B cell (primary cell): ENCODE results near the gene NKX1-1. TPM values are rescaled to one million over a fixed set of nuclear protein-coding genes. Genes with fewer than 3 reads are reported as not detected.

Source experiments
- ATAC-seq: fragments of 200-7000 bp; cut with Tn5 transposase; one replicate; pipeline ENCODE4 v1.10.0; 2021; ENCODE audit warnings: low read depth, mild to moderate bottlenecking, moderate number of reproducible peaks, moderate library complexity
- CTCF ChIA-PET: fragments of 350-600 bp; sonication (Branson Sonifier 250); formaldehyde crosslinking; loops from one replicate; lab custom pipeline; 2021; ENCODE audit warnings: antibody characterized with exemption, inconsistent platforms; lab: Charles Lee
- POLR2A ChIA-PET: fragments of 350-600 bp; sonication (Branson Sonifier 250); formaldehyde crosslinking; loops from one replicate; lab custom pipeline; 2021; ENCODE audit warnings: antibody characterized with exemption; lab: Charles Lee
- DNase-seq: peaks from one replicate; pipeline ENCODE4 v3.0.0; 2013
- H2AFZ ChIP-seq: 2 replicates; pipeline ENCODE4 v1.6.1; 2012; ENCODE audit warnings: mild to moderate bottlenecking, low read depth, low read length; ENCODE audit not compliant: insufficient read depth, poor library complexity, severe bottlenecking
- H3K27ac ChIP-seq, 2 donors: 1 replicate in 1 of 2; 2 replicates in 1 of 2; pipeline ENCODE4 v1.5.1; 2012 to 2013; ENCODE audit warnings: low read length in 2 of 2, mild to moderate bottlenecking in 2 of 2, moderate library complexity in 1 of 2
- H3K27me3 ChIP-seq, 4 experiments: fragments of 200-600 bp in 1 of 4; sonication (generic) in 1 of 4; replicated peaks in 1 of 4; 1 replicate in 2 of 4; 2 replicates in 2 of 4; pipeline versions ENCODE4 v1.6.1 to v1.7.0; 2013 to 2016; ENCODE audit warnings: low read length in 3 of 4, mild to moderate bottlenecking in 2 of 4, mixed read lengths in 1 of 4, moderate library complexity in 1 of 4; ENCODE audit not compliant: insufficient read depth in 4 of 4, control insufficient read depth in 3 of 4; ENCODE audit errors: control extremely low read depth in 1 of 4
- H3K36me3 ChIP-seq, 2 experiments: replicated peaks in 1 of 2; 1 replicate in 1 of 2; 2 replicates in 1 of 2; pipeline versions ENCODE4 v1.6.1 to v1.7.1; 2013; ENCODE audit warnings: low read length in 1 of 2; ENCODE audit not compliant: insufficient read depth in 2 of 2, control insufficient read depth in 1 of 2; ENCODE audit errors: control extremely low read depth in 1 of 2, extremely low read depth in 1 of 2
- H3K4me1 ChIP-seq, 2 donors: fragments of 200-600 bp in 1 of 2; sonication (generic) in 1 of 2; 1 replicate in 1 of 2; 2 replicates in 1 of 2; pipeline versions ENCODE4 v1.5.1 to v1.6.1; 2013 to 2017; ENCODE audit warnings: low read length in 2 of 2; ENCODE audit not compliant: control insufficient read depth in 2 of 2, insufficient read depth in 2 of 2
- H3K4me2 ChIP-seq: replicated peaks from 2 replicates; pipeline ENCODE3; 2012; ENCODE audit warnings: mild to moderate bottlenecking, low read depth, low read length; ENCODE audit not compliant: poor library complexity, severe bottlenecking
- H3K4me3 ChIP-seq, 5 experiments: fragments of 200-600 bp in 1 of 5; sonication (generic) in 1 of 5; 1 replicate in 3 of 5; 2 replicates in 2 of 5; pipeline versions ENCODE4 v1.5.1 to v1.7.0; 2011 to 2016; ENCODE audit warnings: low read length in 4 of 5, mild to moderate bottlenecking in 4 of 5, low read depth in 2 of 5, control low read depth in 1 of 5, moderate library complexity in 1 of 5; ENCODE audit not compliant: insufficient read depth in 1 of 5; ENCODE audit errors: control extremely low read depth in 1 of 5, extremely low read depth in 1 of 5
- H3K79me2 ChIP-seq: fragments of 200-600 bp; sonication (generic); one replicate; pipeline ENCODE4 v1.6.0; 2016; ENCODE audit warnings: low read length; ENCODE audit not compliant: control insufficient read depth, insufficient read depth
- H3K9ac ChIP-seq: fragments of 200-600 bp; sonication (generic); 2 replicates; pipeline ENCODE4 v1.6.1; 2017; ENCODE audit warnings: mild to moderate bottlenecking, low read length, moderate library complexity
- H3K9me3 ChIP-seq, 3 donors: one replicate each; pipeline versions ENCODE4 v1.6.1 to v1.7.1; 2013; ENCODE audit warnings: low read length in 2 of 3; ENCODE audit not compliant: control insufficient read depth in 2 of 3, insufficient read depth in 1 of 3; ENCODE audit errors: control extremely low read depth in 1 of 3
- H4K20me1 ChIP-seq: 2 replicates; pipeline ENCODE4 v1.6.0; 2012; ENCODE audit warnings: mild to moderate bottlenecking, low read length; ENCODE audit not compliant: insufficient read depth, control insufficient read depth, poor library complexity, severe bottlenecking
- H3K27ac Mint-ChIP-seq: one replicate; pipeline ENCODE4 v1.8.0; 2021; ENCODE audit warnings: mixed read lengths
- H3K27me3 Mint-ChIP-seq: one replicate; pipeline ENCODE4 v1.8.0; 2021; ENCODE audit warnings: mixed read lengths
- H3K4me1 Mint-ChIP-seq: one replicate; pipeline ENCODE4 v1.8.0; 2021; ENCODE audit warnings: mixed read lengths
- H3K4me3 Mint-ChIP-seq: one replicate; pipeline ENCODE4 v1.8.0; 2021; ENCODE audit warnings: mixed read lengths
- H3K9me3 Mint-ChIP-seq: one replicate; pipeline ENCODE4 v1.8.0; 2022; ENCODE audit warnings: mixed read lengths; ENCODE audit not compliant: insufficient read depth
- CTCF ChIP-seq: fragments of 200-600 bp; IDR thresholded peaks from one replicate; pipeline ENCODE4 v1.8.0; 2022; ENCODE audit warnings: antibody characterized with exemption, mild to moderate bottlenecking
- EZH2 ChIP-seq: IDR thresholded peaks from 2 replicates; pipeline ENCODE4 v1.6.1; 2012; ENCODE audit warnings: borderline replicate concordance, low read depth, mild to moderate bottlenecking, moderate library complexity, low read length; ENCODE audit not compliant: insufficient read depth, poor library complexity, severe bottlenecking
- WGBS: methylation state at CpG from one replicate; pipeline ENCODE4 v1.1.5; 2013; ENCODE audit warnings: missing lambda C conversion rate; ENCODE audit not compliant: insufficient coverage; 5-methylcytosine and 5-hydroxymethylcytosine counted together
- intact Hi-C: fragments of 100-400 bp; cut with micrococcal nuclease; formaldehyde crosslinking; loops from one replicate; pipeline ENCODE4 v1.10.0; 2022
- polyA plus RNA-seq: library from polyadenylated mRNA; depleted of rRNA; stranded (reverse); fragments of >200 nt; gene quantifications from 2 replicates; pipeline ENCODE4 v1.2.3, GENCODE V29; 2012
- total RNA-seq, 2 donors: library from RNA; stranded (reverse); fragments of 120-200 nt in 1 of 2; gene quantifications; 1 replicate in 1 of 2; 2 replicates in 1 of 2; pipeline versions ENCODE4 v1.2.3 to v1.2.4, GENCODE V29; 2013 to 2022

Gene NKX1-1
- total and polyA plus RNA-seq, 2 donors (not counting 1 experiment from before 2014, with no cell fraction given) = not detected

GRCh38 chr4:1411436-1412375, 5.5 kb upstream of the NKX1-1 start:
- no peaks in the 10 kb centered on the region for H4K20me1 ChIP-seq
- H3K36me3 ChIP-seq = no peaks in the 10 kb centered on the region
- H3K27ac ChIP-seq = no peak overlapping the region
- ChIA-PET CTCF (no interaction called here), POLR2A (no interaction called here)
- H3K79me2 ChIP-seq = no peaks in the 10 kb centered on the region
- H3K9me3 ChIP-seq = peaks cover 0 to 70% (median 0%) of the 10 kb centered on the region in 3 donors
- intact Hi-C loops = no loop called here
- no peak for DNase-seq
- H3K4me1 Mint-ChIP-seq = peaks cover 4% of the 10 kb centered on the region
- WGBS = 57% methylated on average over 13 of the region's 17 CpGs
- H3K9ac ChIP-seq = no peak overlapping the region
- no peak overlapping the region for H3K4me3 Mint-ChIP-seq
- H3K9me3 Mint-ChIP-seq = no peaks in the 10 kb centered on the region
- no peak overlapping the region for H3K4me3 ChIP-seq
- H2AFZ ChIP-seq = no peak overlapping the region
- no peak overlapping the region for H3K27ac Mint-ChIP-seq
- peaks cover 0 to 74% (median 31%) of the 10 kb centered on the region in 4 experiments for H3K27me3 ChIP-seq
- peaks cover 41% of the 10 kb centered on the region for H3K27me3 Mint-ChIP-seq
- no peak overlapping the region for H3K4me2 ChIP-seq
- no peak for ATAC-seq
- TF ChIP-seq CTCF (no peak), EZH2 (no peak)
- H3K4me1 ChIP-seq = peaks cover 0 to 12% of the 10 kb centered on the region in 2 donors
